ENCODE results near the gene BSN.
A peak's percentile ranks its signal among the peaks of the same experiment; 100 is the strongest.
"Not testable (repeated sequence)": the region's sequence is repeated elsewhere in the genome, so short reads cannot be mapped to it uniquely, and the experiment has no call there.

The BSN gene

DNA sequence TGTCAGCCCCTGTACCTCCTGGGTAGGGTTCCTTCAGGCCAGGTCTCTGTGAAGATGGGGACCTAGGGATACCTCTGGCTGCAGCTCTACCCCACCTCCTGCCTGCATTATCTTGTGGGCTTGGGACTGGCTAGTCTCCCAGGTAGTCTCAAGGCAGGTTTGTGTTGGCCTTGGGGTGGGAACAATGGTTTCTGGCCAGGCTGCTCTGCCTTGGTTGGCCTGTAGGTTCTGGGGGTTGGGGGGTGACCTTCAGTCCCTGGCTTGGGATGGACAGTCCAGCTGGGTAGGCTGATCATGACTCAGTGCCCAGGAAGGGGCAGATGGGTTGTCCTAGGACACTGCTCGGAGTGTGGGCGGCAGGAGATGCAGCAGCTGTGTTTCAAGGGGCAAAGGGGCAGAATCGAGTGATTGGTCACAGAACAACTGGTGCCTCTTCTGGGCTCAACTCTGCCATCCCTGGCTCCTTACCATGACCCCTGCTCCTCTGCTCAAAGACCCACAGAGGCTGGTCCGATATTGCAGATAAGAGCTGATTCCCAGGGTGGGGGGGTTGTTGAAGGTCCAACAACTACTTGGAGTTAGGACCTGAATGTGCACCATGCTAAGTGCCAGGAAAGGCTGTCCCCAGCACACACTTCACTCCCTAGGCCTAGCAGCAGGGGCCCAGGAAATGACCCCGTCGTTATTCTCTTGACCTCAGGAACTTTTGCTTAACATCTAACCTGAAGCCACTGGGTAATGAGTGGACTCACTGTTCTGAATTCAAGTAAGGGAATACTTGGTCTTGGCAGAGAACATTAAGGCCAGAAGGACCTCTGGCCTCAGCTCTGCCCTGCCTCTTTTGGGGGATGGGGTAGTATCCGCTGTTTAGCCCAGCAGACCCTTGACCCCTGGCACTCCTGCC, 18.1 kb upstream of the BSN start:
- no peak for DNase-seq

DNA sequence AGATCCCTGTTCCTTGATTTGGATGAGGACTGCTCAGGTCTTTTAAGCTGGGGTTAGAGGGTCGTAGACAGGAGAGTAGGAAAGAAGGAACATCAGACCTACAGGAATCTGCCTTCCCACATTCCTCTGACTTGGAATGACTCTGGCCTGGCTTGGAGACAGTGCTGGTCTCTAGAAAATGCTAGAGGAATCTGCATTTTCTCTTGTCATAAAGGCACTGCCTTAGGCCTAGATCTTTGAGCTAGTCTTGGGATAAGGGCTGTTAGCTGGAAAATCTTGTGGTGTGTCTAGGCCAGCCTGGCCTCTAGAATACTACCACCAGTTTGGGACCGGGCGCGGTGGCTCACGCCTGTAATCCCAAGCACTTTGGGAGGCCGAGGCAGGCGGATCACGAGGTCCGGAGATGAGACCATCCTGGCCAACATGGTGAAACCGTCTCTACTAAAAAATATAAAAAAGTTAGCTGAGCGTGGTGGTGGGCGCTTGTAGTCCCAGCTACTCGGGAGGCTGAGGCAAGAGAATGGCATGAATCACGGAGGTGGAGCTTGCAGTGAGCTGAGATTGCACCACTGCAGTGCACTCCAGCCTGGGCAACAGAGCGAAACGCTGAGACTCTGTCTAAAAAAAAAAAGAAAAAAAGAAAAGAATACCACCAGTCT, 17.3 kb upstream of the BSN start:
- DNase-seq: no peak

DNA sequence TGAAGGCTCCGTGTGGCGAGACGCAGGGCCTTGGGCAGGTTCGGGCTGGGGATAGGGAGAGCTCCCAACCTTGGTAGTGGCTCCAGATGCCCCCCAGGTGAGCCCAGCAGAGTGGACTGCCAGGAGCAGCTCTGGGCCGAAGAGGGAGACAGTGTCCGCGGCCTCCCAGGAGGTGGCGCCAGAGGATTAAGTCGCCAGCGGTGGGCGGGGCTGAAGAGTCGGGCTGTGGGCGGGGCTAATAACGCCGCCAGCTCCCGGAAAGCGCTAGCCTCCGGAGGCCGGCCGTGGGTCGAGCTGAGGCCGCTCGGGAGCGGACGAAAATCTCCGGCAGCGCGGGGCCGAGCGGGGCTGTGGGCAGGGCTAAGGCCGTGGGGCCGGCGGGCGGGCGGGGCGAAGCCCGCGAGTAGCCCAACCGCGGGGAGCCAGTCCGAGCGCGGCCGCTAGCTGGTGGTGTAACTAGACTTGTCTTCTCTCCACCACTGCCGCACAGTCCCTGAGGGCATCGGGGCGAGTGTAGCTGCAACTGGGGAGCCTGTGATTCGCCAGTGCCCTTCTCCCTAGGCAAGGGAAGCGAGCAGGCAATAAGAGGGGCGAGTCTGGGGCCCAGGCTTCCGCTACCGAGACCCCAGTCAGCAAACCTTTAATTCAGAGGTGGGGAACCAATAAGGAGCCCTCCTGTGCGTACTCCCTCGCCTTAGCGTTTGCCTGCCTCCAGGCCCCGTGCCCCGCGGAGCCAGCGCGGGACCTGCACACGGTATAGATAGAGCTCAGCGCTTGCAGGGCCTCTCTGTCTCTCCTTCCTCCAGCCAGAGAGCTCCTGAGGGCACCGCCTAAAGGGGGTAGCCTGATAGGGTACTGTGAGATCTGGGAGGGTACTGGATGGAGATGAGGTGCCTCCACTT, 14.4 kb upstream of the BSN start:
- peak; percentile 73 for DNase-seq

- no peak for DNase-seq
Observed at GRCh38 chr3:49552087-49552486, 2.2 kb upstream of the BSN start.

GRCh38 chr3:49553324-49553691, 969 bp upstream of the BSN start:
- DNase-seq: no peak

DNA sequence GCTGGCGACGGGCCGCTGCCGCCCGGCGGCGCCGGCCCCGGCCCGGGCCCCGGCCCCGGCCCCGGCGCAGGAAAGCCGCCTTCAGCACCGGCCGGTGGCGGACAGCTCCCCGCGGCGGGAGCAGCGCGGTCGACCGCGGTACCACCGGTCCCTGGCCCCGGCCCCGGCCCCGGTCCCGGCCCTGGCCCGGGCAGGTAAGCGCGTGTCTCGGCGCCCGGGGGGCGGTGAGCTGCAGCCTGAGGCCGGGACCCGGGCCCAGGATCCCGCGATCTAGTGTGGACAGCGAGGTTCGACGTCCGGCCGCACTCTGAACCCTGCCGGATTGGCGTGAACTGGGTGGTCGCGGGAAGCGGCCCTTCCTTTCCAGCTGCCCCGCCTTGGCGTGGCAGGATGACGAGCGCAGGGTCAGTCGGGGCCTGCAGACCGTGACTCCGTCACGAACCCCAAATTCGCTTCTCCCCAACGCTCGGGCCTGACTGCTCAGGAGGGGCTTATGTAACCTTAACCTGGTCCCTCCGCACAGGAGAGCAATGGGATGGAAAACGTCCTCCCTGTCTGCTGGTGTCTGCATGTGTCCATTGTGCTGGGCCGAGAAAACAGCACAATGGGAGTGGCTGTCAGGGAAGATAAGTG, 472 bp downstream of the BSN start:
- no peak for DNase-seq

GRCh38 chr3:49556500-49557275, 2.4 kb downstream of the BSN start:
- DNase-seq: no peak

GRCh38 chr3:49563040-49563578, 8.8 kb downstream of the BSN start:
- DNase-seq: no peak

DNA sequence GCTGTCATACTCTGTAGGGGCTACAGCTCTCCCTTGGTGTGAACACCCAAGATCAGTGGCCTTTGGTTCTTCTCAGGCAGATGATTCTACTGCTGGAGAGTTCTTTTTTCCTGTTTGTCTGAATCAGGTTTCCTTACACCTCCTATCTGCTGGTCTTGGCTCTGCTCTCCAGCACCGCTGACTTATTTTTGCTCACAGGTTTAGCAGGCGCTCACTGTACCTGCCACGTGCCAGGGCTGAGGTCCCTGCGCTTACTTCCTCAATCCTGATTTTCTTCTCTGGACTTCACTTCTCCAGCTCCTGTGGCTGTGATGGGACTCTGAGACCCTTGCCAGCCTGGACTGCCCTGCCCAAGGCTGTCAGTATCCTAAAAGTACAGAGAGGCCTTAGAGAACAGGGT, 9.5 kb downstream of the BSN start:
- DNase-seq: no peak

DNA sequence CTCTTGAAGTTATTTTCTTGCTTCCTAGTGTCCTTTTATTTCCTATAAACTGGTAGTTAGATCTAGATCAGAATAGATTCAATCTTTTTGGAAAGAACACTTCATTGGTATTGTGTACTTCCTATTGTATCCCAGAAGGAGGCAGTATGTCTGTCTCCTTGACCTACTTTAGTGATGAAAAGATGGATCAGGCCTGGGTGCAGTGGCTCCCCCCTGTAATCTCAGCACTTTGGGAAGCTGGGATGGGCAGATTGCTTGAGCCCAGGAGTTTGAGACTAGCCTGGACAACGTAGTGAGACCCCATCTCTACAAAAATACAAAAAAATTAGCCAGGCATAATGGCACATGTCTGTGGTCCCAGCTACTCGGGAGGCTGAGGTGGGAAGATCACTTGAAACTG, 12.0 kb downstream of the BSN start:
- DNase-seq: no peak

GRCh38 chr3:49567406-49567805, 13.1 kb downstream of the BSN start:
- no peak for DNase-seq

DNA sequence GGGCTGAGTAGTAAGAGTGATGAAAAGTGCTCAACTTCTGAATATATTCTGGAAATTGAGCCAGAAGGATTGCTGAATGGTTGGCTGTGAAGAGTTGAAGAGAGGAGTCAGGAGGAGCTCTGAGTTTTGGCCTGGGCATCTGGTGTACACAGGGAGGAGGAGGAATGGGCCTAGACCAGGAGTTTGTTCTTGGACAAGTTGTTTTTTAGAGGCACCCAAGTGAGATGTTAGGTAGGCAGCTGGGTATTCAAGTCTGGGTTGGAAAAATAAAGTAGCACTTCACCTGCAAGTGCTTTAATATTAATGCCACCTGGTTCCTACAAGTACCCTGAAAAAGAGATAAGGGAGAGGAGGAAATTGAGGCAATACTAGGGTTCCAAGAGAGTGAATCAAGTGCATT, 14.7 kb downstream of the BSN start:
- DNase-seq: no peak

DNA sequence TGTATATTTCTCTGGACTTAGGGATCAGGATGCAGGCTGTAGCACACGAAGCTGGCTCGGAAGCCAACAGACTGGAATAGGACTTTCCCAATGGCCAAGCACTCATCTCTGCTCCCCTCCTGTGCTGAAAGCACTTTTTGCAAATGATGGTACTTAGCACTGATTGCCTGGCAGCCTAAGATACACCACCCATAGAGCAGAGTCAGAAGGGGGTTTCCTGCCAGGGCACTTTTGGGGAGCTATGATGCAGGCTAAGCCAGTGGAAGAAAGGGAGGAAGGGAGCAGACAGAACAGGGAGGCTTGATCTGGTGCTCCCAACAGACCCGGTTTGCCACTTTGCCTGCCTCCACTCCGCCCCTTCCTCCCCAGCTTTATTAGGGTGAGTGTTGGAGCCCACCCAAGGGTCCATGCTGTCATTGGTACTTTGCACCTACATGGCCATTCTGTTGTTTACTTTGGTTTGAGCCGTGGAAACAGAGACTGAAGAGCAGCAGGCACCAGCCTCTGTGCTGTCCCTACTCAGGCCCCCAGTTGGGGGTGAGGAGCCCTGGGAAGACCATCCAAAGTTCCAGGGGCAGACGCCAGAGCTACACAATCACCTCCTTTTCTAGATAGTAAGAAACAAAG, 15.9 kb downstream of the BSN start:
- no peak for DNase-seq

GRCh38 chr3:49582177-49582576, 27.9 kb downstream of the BSN start:
- DNase-seq: no peak

DNA sequence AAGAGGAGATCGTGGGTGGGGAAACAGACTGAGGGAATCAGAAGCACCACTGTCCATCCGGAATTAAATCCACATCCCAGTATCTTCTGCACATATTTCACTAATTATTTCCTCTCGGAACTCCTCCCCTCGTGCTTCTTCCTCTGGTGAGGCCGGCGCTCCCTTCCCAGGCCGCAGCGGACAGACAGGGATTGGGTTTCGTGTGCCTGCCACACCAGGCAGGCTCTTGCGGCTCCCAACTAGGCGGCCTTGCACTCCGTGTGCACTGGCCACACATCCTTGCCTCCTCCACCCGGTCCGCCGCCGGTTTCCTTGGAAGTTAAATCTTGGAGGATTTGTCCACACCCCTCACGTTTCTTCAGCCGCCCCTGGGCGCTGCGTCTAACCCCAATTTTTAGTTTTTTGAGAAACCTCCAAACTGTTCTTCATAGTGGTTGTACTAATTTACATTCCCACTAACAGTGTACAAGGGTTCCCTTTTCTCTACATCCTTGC, 31.0 kb downstream of the BSN start:
- not testable (repeated sequence) for DNase-seq

DNA sequence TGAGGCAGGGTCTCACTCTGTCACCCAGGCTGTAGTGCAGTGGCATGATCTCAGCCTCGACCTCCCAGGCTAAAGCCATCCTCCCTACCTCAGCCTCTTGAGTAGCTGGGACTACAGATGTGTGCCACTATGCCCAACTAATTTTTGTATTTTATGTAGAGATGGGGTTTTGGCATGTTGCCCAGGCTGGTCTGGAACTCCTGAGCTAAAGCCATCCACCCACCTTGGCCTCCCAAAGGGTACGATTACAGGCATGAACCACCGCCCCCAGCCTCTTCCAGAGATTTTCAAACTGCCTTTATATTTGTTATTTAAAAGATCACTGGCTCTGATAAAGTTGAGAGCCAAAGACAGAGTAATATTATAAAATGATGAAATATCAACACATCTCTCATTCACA, 37.3 kb downstream of the BSN start:
- no peak for DNase-seq

DNA sequence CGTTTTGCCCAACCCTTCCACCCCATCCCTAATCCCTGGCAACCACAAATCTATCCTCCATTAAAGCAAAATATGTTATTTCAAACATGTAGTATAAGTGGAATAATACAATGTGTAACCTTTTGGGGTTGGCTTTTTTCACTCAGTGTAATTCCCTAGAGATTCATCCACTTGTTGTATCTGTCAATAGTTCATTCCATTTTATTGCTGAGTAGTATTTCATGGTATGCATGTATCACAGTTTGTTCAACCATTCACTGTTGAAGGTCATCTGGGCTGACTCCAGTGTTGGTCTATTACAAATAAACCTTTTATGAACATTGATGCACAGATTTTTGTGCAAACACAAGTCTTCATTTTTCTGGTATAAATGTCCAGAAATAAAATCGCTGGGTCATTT, 38.8 kb downstream of the BSN start:
- DNase-seq: no peak

- no peak for DNase-seq
Observed at GRCh38 chr3:49600781-49601180, 46.5 kb downstream of the BSN start.

GRCh38 chr3:49601358-49602048, 47.2 kb downstream of the BSN start:
- DNase-seq: peak; percentile 41

GRCh38 chr3:49602049-49602554, 47.8 kb downstream of the BSN start:
- no peak for DNase-seq
